GM19467 (cell line): ENCODE data around the gene TMEM63C.

Experiments used
- ATAC-seq: cut with Tn5 transposase; IDR thresholded peaks from one replicate; pipeline ENCODE4 v1.9.1; 2021; ENCODE audit warnings: mild to moderate bottlenecking, moderate library complexity; ENCODE audit not compliant: unreplicated experiment

TMEM63C gene

DNA sequence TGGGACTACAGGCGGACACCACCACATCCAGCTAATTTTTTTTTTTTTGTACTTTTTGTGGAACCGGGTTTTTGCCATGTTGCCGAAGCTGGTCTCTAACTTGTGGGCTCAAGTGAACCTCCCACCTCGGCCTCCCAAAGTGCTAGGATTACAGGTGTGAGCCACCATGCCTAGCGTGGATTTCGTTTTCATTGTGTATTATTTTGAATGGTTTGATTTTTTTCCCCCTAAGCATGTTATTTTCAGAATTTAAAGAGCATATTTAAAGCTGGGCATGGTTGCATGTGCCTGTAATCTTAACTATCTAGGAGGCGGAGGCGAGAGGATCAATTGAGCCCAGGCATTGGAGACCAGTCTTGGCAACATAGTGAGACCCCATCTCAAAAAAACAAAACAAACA lies 13.1 kb downstream of the TMEM63C start:
- ATAC-seq = no peak

DNA sequence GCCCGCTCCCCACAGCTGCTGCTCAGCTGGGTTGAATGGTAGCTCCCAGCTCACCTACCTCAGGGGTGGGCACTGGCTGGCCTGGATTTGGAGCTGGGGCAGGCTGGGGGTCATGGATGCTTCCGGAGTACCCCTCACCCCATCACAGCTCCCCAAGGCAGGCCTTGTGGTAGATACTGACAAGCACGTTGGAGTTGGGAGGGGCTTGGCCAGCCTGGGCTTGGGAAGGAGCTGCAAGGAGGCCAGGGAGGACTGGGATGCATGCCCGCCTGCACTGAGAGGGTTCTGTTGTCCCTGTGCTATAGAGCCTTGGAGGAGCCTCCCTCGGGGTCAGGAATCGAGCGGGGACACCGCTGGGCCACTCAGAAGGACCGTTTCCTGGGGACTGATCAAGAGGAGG lies 14.2 kb downstream of the TMEM63C start:
- ATAC-seq = no peak

DNA sequence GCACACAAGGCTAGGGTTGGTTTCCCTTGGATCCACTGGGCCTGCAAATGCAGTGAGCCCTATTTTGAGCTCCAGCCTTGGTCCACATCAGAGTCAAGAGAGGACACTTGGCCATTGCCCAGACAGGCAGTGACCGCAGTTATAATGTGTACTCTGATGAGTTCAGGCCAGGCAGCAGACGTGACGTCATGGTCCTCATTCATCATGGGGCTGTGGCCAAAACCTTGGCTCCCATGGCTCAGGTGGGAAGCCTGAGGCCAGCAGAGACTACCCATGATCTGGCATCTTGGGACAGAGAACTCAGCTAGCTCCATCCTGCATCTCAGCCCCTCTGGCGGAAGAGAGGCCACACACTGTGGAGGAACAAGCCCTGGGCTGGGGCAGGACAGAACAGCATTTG lies 16.4 kb downstream of the TMEM63C start:
- no peak for ATAC-seq

DNA sequence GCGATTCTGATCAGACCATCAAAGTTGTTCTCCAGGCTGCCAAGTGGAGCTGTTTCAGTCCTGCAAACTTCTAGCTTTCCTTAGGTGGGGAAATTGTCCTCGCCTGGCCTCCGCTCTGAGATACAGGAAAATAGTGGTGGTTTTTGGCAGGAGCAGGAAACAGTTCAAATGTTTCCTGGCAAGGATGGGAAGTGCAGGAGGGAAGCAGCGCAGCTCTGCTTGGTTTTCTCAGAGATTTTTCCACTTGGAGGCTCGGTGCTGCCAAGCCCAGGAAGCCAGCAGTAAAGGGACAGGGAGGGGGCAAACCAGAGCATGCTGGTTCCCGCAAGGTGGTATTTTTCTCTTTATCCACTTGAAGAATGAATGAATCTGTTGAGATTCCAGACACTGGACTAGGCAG lies 17.0 kb downstream of the TMEM63C start:
- ATAC-seq = no peak

DNA sequence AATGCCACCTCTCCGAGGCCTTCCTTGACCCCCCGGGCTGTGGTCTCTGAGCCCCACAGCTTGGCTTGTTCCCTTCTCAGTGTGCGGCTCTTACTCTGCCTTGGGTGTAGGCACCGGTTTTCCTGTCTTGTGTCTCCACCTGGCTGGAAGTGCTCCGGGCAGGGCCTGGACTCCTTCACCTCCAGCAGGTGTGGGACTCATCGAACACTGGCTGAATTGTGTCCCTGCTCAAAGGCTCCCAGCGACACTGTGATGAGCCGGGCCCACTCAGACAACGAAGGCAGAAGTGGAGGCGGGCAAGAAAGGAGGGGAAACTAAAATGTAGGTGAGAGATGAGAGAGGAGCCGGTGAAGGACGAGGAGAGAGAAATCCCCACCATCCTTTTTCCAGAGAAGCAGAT lies 18.0 kb downstream of the TMEM63C start:
- no peak for ATAC-seq

DNA sequence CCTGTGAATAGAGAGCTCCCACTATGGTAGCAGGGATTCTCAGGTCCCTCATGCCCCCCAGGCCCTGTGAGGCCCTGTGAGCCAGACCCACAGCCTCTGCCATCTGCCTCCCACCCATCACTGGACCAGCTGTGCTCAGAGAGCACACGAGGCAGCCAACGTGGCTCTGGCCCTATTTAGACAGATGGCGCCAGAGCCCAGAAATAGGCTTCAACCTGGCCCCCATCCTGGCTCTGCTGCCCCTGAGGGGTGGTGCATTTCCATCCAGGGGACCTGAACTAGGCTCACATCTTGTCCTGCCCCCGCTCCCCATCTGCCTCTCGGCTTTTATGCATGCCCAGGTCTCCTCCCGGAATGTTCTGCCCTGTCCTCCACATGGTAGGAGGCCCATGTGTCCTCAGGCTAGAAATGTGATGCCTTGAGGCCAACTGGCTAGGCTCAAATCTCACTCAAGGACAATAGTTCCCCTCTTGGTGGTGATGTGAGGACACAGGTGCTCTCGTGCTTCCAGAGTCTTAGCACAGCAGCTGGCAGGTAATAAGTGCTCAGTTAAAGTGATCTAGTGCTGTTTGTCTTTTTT lies 18.9 kb downstream of the TMEM63C start:
- ATAC-seq = no peak

DNA sequence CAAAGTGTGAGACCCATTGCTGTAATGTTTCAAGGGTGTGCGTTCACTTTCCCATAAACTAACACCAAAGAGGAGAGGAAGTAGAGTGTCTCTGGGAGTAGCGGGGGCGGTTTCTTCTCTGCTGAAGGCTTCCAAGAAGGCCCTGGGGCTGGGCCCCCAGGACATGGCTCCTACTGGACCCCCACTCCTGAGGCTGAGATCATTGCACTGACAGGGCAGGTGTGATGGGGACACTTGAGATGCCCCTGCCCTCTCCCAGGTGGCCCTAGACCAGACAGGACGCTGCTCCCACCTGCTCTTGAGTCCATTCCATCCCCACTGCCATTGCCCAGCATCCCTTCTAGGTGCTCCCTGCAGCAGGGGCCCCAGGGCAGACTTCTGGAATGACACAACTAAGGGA lies 20.1 kb downstream of the TMEM63C start:
- no peak for ATAC-seq

DNA sequence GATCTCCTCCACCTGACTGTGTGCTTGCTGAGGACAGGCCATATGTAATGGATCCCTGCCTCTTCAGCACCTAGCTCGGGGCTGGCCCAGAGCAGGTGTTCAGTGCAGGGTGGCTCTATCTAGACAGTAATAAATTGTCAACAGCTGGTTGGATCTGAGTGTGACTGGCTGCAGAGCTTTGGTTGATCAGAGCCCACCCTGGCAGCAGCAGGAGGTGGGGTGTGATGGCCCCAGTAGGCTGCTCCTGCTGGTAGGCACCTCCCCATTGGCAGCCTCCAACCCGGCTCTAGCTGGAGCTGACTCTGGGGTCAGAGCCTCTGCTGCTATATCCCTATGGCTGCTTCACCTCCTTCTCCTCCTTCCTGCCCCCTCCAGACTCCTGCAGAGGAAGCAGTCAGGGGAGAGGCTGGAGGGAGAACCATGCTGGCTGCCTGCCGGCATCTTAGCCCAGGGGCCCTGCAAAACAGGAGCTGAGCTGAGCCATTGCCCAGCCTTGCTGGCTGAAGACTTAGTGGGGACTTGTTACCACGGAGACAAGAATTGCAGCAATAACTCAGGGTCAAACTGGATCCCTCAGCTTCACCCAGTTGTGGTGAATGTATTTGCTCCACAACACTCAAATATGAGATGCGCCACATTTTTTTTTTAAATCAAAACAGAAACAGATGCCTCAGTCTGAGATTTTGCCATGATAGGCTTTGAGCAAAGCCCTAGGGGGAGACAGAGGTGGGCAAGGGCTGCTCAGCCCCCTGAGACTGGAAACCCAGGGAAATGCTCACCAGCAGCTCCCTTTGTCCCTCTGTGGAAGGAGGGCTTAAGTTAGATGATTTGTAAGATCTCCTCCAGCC lies 22.2 kb downstream of the TMEM63C start:
- ATAC-seq = no peak

DNA sequence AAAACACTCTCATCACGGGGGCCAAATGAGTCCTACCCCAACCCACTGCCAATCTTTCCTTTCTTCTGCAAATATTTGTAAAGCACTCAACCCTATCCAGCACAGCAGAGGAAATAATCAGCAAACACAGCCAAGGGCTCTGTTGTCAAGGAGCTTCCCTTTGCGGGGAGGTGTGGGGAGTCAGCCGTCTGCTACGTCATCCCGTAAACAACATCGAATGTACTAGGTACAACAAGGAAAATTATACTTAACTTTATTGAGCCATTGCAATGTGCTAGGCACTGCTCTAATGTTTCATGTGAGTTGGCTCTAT lies 22.8 kb downstream of the TMEM63C start:
- no peak for ATAC-seq

DNA sequence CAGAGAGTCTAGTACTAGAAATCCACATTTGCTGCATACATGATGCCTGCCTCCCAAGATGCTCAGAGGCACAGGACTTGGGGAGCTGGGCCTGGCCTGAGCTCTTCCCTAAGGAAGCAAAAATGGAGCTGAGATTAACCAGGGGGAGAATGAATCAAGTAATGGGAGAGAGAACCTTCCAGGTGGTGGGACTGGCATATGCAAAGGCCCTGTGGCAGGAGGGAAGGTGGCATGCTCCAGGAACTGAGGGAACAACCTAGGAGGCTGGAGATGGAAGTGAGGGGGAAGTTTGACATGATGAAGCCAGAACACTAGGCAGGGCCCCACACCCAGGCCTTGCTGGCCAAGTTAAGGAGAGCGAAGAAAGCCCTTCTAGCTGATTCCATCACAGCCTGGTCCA lies 23.3 kb downstream of the TMEM63C start:
- no peak for ATAC-seq

DNA sequence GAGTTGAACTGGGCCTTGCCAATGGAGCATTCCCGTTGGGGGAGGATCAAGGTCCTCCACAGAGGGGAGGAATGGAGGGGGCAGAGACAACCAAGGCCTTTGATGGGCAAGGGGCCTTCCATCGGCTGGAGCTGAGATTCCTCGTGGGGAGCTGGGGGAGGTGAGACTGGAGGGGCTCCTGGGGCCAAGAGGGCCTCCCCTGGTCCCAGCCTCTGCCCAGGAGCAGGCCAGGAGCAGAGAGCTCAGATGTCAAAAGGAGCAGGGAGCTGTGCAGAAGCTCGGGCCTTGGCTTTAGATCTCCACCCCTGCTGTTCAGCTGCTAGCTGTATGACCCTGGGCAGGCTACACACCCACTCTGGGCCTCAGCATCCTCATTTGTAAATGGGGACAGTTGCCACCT lies 24.0 kb downstream of the TMEM63C start:
- ATAC-seq = no peak

DNA sequence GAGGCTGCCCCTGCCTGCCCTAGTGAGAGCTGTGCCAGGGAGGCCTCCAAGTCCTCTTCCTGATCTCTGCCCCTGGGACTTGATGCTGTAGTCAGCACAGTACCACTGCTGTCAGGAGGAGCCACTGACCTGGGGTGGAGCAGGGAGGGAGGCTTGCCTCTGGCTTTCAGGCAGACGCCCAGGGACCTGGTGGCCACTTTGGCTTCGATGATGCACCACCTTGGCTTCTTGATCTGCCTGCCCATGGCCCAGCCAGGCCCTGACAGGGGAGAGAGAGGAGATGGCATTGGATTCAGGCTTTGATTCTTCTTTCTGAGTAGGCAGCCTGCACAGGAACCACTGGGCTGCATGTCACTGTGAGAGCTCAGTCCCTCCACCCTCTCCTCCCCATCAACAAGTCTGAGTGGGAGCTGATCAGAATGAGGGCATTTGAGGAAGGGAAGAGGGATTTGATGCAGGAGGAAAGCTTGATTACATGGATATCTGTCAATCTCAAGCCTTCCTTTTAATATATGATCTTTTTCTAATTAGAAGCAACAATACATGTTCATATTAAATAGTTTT lies 24.7 kb downstream of the TMEM63C start:
- ATAC-seq = no peak

DNA sequence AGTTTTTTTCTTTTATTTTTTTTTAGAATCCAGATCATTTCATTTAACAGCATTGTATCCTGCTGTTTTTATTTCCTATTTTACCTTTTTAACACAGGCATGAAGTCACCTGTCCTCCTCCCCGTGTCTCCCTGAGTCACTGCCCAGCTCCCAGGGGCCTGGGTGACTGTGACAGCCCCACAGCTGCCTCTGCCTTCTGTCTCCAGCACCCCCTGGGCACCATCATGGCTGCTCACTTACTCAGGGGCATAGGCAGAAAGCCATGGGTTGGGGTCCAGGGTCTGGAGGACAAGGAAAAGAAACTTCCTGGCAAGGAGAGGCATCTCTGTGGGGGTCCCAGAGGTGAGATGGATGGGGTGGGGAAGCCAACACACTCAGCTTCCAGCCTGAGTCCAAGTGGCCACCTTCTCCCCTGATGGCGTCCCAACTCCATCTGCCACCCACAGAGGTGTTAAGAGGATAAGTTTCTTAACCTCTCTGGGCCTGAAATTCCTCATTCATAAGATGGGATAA lies 25.3 kb downstream of the TMEM63C start:
- no peak for ATAC-seq

DNA sequence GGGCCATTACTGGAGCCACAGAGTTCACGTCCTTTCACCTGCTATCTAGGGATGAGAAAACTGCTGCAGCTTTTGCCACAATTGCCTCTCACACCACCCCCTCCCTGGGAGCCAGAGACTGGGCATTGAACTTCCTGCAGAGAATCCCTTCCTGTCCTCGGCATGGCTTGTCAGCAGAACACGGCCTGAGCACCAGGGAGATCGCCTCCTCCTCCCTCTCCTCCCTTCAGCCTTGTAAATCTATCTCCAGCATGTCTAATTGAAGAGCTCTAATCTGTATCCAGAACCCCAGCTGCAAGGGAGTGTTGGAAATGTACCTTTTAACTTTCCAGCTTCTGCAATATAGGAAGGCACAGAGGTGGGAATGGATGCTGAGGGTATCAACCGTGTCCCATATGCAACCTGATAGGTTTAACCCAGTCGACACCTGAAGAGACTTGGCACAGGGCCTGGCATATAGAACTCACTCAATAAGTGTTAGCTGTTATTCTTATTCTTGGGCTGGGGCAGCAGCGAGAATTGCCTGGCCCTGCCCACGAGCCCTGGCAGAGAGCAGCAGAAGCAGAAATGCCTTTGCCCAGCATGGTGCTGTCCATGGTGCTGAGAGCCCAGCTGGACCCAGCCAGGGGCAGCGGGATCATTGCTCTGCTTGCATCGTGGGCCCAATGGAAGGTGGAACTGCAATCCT lies 26.8 kb downstream of the TMEM63C start:
- no peak for ATAC-seq

DNA sequence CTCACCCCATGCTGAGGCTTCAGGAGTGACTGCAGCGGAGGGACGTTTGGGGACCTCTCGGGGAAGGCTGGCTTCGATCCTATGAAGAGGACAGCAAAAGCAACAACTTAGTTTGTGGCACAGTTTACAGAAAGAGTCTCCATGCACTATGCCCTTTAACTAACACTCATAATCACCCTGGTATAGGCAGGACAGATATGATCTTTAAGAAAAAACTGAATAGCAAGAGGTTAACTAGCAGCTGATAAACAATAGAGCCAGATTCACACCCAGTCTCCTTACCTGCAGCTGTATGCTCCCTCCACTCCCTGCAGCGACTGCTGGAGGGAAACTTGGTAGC lies 27.4 kb downstream of the TMEM63C start:
- ATAC-seq = no peak

DNA sequence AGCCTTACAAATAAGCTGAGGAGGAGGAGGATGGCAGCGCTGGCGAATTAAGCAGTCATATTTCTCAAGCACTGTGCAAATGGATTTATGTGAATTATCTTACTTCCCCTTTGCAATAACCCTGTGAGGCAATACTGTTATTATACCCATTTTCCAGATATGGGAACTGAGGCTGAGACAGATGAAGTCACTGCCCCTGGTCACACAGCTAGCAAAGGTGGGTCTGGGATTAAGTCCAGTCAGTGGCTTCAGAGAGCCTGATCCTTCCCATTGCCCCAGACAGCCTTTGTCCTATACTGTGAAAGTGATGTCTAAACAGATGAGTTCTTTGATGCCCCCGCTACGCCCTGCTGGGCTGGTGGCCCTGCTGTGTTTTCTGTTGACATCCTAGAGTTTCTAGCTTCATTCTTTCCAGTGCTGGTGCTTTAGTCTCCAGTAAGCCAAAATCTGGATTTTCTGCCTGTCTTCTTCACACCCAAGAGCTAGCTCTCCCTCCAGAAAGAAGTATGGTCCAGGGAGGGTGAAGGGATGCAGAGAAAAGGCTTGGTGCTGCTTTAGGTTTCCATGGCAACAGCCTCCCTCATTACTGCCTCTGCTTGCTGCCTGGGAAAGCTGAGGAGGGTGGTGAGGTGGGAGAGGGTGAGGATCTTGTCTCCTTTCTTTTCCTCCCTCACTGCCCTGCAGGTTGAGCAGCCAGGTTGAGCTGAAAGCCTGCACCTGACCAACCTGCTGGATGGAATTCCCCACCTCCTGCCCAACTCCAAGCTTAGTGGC lies 30.7 kb downstream of the TMEM63C start:
- ATAC-seq = no peak

DNA sequence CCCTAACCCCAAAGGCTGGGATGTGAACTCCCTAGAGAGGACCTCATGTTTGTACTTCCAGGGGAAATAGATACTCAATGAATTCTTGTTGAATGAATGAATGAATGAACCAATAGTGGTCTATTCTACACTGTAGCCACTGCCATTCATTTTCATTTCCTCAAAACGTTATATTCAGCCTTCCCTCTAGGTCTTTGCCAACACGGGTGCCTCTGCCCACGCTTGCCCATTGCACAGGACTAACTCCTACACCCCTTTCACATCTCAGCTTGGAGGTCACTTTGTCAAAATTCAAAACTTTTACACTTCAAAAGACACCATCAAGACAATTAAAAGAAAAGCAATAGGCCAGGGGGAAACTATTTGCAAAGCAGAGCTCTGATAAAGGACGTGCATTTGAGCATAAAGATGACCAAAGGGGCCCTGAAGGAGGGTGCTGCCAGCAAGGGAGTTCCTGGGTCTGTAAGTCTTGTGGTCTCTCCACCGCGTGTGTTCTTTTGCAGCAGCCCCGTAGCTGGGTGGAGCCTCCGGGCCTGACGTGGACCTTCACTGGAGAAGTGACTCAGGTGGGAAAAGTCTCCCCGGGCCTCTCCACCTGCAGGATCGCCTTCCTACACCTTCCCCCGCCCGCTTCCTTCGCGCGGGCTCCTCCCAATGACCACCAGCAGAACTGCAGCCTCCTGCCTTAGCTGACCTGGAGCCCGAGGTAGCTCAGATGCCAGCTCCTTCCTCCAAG lies 31.5 kb downstream of the TMEM63C start:
- no peak for ATAC-seq

DNA sequence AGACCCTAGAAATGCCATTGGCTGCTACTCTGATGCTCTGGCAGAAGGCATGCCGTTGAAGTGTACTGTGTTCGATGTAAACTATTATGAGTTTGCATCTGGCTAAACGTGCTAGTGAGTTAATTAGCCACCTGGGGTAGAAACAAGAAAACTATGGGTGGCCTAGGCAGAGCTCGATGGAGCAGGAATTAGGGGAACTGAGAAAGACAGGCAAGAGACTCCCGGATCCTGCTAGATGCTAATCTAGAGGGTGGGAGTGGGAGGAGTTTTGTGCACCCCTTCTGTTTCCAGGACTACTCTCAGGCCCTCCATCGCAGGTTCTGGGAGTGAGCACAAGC lies 32.0 kb downstream of the TMEM63C start:
- ATAC-seq = no peak

DNA sequence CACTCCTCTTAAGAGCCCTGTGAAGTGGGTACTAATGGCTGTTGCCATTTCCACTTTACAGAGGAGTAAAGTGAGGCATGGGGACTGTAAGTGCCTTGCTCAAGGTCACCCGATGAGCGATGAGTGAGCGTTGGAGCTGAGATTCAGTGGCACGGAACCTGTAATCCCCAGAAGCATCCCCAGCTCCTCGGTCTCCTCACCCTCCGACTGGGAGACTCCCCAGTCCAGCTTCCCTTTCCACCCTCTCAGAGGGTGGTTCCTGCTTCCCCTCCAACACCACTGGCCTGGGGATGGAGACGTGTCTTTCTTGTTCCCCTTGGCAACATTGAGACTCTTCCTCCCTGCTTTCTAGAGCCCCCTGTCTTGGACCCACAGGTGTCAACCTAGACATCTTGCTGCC lies 32.6 kb downstream of the TMEM63C start:
- no peak for ATAC-seq

DNA sequence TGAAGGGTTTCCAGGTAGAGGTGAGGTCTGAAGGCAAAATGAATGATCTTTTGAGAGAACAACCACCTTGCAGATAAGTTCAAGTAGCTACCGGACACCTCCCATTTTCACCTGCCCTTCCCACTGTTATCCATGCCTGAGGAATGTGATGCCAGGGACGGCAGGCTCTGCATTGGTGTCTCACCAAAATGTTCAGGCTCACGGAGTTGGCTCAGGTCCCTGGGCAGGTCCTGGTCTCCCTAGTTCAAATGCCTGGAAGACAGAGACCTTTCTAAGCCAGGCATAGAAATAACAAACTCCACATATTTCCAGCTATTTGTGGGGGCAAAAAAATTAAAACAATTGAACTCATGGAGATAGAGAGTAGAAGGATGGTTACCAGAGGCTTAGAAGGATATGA lies 36.0 kb downstream of the TMEM63C start:
- no peak for ATAC-seq

DNA sequence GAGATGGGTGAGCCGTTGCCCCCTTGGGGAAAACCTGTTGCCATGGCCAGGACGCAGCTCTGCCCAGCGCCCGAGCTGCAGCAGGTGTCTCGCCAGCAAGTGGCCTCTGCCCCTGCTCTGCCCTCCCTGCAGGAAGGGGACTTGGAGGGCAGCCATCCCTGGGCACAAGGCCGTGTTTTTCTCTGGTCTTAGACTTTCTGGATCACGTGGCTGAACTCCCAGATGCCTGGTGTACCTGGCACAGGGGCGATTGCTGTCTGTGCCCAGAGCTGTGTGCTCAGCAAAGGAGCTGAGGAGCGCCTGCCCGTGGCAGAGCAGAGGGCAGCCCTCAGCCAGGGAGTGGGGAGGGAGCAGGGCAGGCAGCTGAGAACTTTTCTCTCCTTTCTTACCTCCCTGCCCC lies 38.0 kb downstream of the TMEM63C start:
- no peak for ATAC-seq
